ENCODE results near the gene PPA2.

GRCh38 chr4:105433421-105433820, 40.4 kb downstream of the PPA2 start:
- TF ChIP-seq EZH2phosphoT487 (IDR thresholded peaks at IDR 0.05; ENCODE audit: low read depth): no peak
- TF ChIP-seq, protein P1, sequence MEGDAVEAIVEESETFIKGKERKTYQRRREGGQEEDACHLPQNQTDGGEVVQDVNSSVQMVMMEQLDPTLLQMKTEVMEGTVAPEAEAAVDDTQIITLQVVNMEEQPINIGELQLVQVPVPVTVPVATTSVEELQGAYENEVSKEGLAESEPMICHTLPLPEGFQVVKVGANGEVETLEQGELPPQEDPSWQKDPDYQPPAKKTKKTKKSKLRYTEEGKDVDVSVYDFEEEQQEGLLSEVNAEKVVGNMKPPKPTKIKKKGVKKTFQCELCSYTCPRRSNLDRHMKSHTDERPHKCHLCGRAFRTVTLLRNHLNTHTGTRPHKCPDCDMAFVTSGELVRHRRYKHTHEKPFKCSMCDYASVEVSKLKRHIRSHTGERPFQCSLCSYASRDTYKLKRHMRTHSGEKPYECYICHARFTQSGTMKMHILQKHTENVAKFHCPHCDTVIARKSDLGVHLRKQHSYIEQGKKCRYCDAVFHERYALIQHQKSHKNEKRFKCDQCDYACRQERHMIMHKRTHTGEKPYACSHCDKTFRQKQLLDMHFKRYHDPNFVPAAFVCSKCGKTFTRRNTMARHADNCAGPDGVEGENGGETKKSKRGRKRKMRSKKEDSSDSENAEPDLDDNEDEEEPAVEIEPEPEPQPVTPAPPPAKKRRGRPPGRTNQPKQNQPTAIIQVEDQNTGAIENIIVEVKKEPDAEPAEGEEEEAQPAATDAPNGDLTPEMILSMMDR (IDR thresholded peaks at IDR 0.05; ENCODE audit: low read depth, low read length): no peak

Measured in OCI-LY3 (cell line).